CD14-positive monocyte (primary cell): Measurements from ENCODE around the gene CBR4. TPM values are rescaled to one million over a fixed set of nuclear protein-coding genes. Genes with fewer than 3 reads are reported as not detected.

ENCODE experiments used
- DNase-seq, 3 donors: peaks; one replicate each; pipeline ENCODE4 v3.0.0-alpha.2; 2011 to 2022
- H2AFZ ChIP-seq: 2 replicates; pipeline ENCODE4 v1.6.0; 2012; ENCODE audit warnings: mild to moderate bottlenecking, low read depth, low read length, inconsistent platforms; ENCODE audit not compliant: insufficient read depth, poor library complexity, severe bottlenecking
- H3K27ac ChIP-seq, 2 donors: 1 replicate in 1 of 2; 2 replicates in 1 of 2; pipeline ENCODE4 v1.5.1; 2012 to 2013; ENCODE audit warnings: low read length in 2 of 2, control low read depth in 1 of 2, inconsistent platforms in 1 of 2, low read depth in 1 of 2, mild to moderate bottlenecking in 1 of 2
- H3K27me3 ChIP-seq, 2 donors: one replicate each; pipeline versions ENCODE4 v1.6.0 to v1.6.1; 2011 to 2013; ENCODE audit warnings: low read length in 2 of 2; ENCODE audit not compliant: control insufficient read depth in 2 of 2, insufficient read depth in 2 of 2
- H3K36me3 ChIP-seq, 2 donors: replicated peaks in 1 of 2; 1 replicate in 1 of 2; 2 replicates in 1 of 2; pipeline versions ENCODE4 v1.5.1 to v1.6.1; 2012 to 2013; ENCODE audit warnings: low read length in 2 of 2, control low read depth in 1 of 2, inconsistent platforms in 1 of 2, mild to moderate bottlenecking in 1 of 2; ENCODE audit not compliant: insufficient read depth in 2 of 2, control insufficient read depth in 1 of 2
- H3K4me1 ChIP-seq, 2 donors: 1 replicate in 1 of 2; 2 replicates in 1 of 2; pipeline versions ENCODE4 v1.5.1 to v1.6.1; 2012 to 2013; ENCODE audit warnings: low read length in 2 of 2, control low read depth in 1 of 2, inconsistent platforms in 1 of 2, mild to moderate bottlenecking in 1 of 2, moderate library complexity in 1 of 2; ENCODE audit not compliant: insufficient read depth in 2 of 2, control insufficient read depth in 1 of 2
- H3K4me2 ChIP-seq: replicated peaks from 2 replicates; pipeline ENCODE3; 2012; ENCODE audit warnings: low read length, moderate library complexity, mild to moderate bottlenecking; ENCODE audit not compliant: poor library complexity, severe bottlenecking; ENCODE audit errors: extremely low read depth
- H3K4me3 ChIP-seq, 3 experiments: fragments of 200-600 bp in 1 of 3; sonication (generic) in 1 of 3; replicated peaks in 1 of 3; 1 replicate in 2 of 3; 2 replicates in 1 of 3; pipeline ENCODE4 v1.5.1; 2011 to 2013; ENCODE audit warnings: low read length in 3 of 3, mild to moderate bottlenecking in 3 of 3, control low read depth in 2 of 3, low read depth in 2 of 3, inconsistent platforms in 1 of 3, moderate library complexity in 1 of 3
- H3K79me2 ChIP-seq: 2 replicates; pipeline ENCODE4 v1.6.0; 2012; ENCODE audit warnings: mild to moderate bottlenecking, control low read depth, inconsistent platforms, low read length, moderate library complexity; ENCODE audit not compliant: insufficient read depth
- H3K9ac ChIP-seq: 2 replicates; pipeline ENCODE4 v1.6.0; 2017; ENCODE audit warnings: low read length, mild to moderate bottlenecking; ENCODE audit not compliant: insufficient read depth, poor library complexity, severe bottlenecking
- H3K9me3 ChIP-seq, 2 donors: replicated peaks in 1 of 2; 1 replicate in 1 of 2; 2 replicates in 1 of 2; pipeline versions ENCODE4 v1.5.1 to v1.6.1; 2012 to 2013; ENCODE audit warnings: low read length in 2 of 2, control low read depth in 1 of 2; ENCODE audit not compliant: control insufficient read depth in 1 of 2, insufficient read depth in 1 of 2
- H4K20me1 ChIP-seq: 2 replicates; pipeline ENCODE4 v1.6.0; 2012; ENCODE audit warnings: mild to moderate bottlenecking, low read length, control low read depth, moderate library complexity; ENCODE audit not compliant: insufficient read depth
- H3K27ac Mint-ChIP-seq, 7 donors: one replicate each; pipeline ENCODE4 v1.8.0; 2020; ENCODE audit warnings: mild to moderate bottlenecking in 7 of 7, mixed read lengths in 7 of 7, moderate library complexity in 6 of 7, inconsistent platforms in 2 of 7
- H3K27me3 Mint-ChIP-seq, 3 donors: one replicate each; pipeline ENCODE4 v1.8.0; 2021 to 2022; ENCODE audit warnings: low read depth in 3 of 3, mild to moderate bottlenecking in 3 of 3, mixed read lengths in 3 of 3, moderate library complexity in 3 of 3, inconsistent platforms in 1 of 3
- H3K36me3 Mint-ChIP-seq, 2 donors: one replicate each; pipeline ENCODE4 v1.8.0; 2020; ENCODE audit warnings: mixed read lengths in 2 of 2, inconsistent platforms in 1 of 2, mild to moderate bottlenecking in 1 of 2
- H3K4me1 Mint-ChIP-seq: one replicate; pipeline ENCODE4 v1.8.0; 2020; ENCODE audit warnings: mild to moderate bottlenecking, mixed read lengths
- H3K4me3 Mint-ChIP-seq, 2 donors: one replicate each; pipeline ENCODE4 v1.8.0; 2020; ENCODE audit warnings: mild to moderate bottlenecking in 2 of 2, mixed read lengths in 2 of 2, moderate library complexity in 1 of 2
- H3K9me3 Mint-ChIP-seq, 7 donors: one replicate each; pipeline ENCODE4 v1.8.0; 2020 to 2022; ENCODE audit warnings: mixed read lengths in 7 of 7, mild to moderate bottlenecking in 6 of 7, moderate library complexity in 6 of 7, inconsistent platforms in 2 of 7
- CTCF ChIP-seq: fragments of 200-600 bp; IDR thresholded peaks from one replicate; pipeline ENCODE4 v1.8.0; 2022; ENCODE audit warnings: antibody characterized with exemption, mild to moderate bottlenecking
- WGBS: methylation state at CpG from one replicate; pipeline ENCODE4 v1.1.5; 2013; ENCODE audit warnings: missing lambda C conversion rate; ENCODE audit not compliant: insufficient coverage; 5-methylcytosine and 5-hydroxymethylcytosine counted together
- intact Hi-C, 2 donors: fragments of 100-400 bp; cut with micrococcal nuclease; formaldehyde crosslinking; loops; one replicate each; pipeline versions ENCODE4 v1.15.0 to v1.15.1; 2023
- polyA plus RNA-seq, 3 donors: library from polyadenylated mRNA; depleted of rRNA in 1 of 3; unstranded in 2 of 3; stranded (reverse) in 1 of 3; fragments of 300-500 nt in 2 of 3; fragments of >200 nt in 1 of 3; fragmentation: Illumina TruSeq in 2 of 3; gene quantifications; 1 replicate in 2 of 3; 2 replicates in 1 of 3; pipeline ENCODE4 v1.2.3, GENCODE V29; 2012 to 2021
- small RNA-seq: library from RNA; depleted of rRNA; stranded (forward); fragments of <200 nt; gene quantifications from one replicate; pipeline ENCODE3, GENCODE V24; 2012; ENCODE audit warnings: low read depth; ENCODE audit not compliant: insufficient read length

CBR4 gene
- polyA plus RNA-seq, 3 donors = 2.8 to 4.2 (median 4.1) TPM

- no peak for TF ChIP-seq CTCF
- no peak for DNase-seq
- Histone ChIP-seq H3K9me3 (no peaks in the 10 kb centered on the region), H2AFZ (no peak overlapping the region), H3K27ac (no peak overlapping the region), H3K27me3 (no peaks in the 10 kb centered on the region), H3K79me2 (no peaks in the 10 kb centered on the region), H4K20me1 (no peaks in the 10 kb centered on the region), H3K4me1 (no peaks in the 10 kb centered on the region), H3K4me2 (no peak overlapping the region), H3K4me3 (no peak overlapping the region), H3K36me3 (no peaks in the 10 kb centered on the region), H3K9ac (no peak overlapping the region)
- Mint-ChIP-seq H3K27me3 (no peaks in the 10 kb centered on the region), H3K4me1 (no peaks in the 10 kb centered on the region), H3K36me3 (no peaks in the 10 kb centered on the region), H3K4me3 (no peak overlapping the region), H3K27ac (no peak overlapping the region), H3K9me3 (peaks cover 4 to 14% (median 7%) of the 10 kb centered on the region in 7 donors)
- no CpG with 5 or more reads among the region's 2 CpGs for WGBS
- intact Hi-C loops = no loop called here
These were observed 64.8 kb downstream of the CBR4 start for GRCh38 chr4:168945291-168945690.

- DNase-seq = no peak
- Mint-ChIP-seq H3K27me3 (no peaks in the 10 kb centered on the region), H3K4me1 (no peaks in the 10 kb centered on the region), H3K4me3 (no peak overlapping the region), H3K27ac (no peak overlapping the region), H3K36me3 (no peaks in the 10 kb centered on the region), H3K9me3 (peaks cover 8 to 17% (median 13%) of the 10 kb centered on the region in 7 donors)
- Histone ChIP-seq H3K36me3 (no peaks in the 10 kb centered on the region), H3K4me2 (no peak overlapping the region), H3K4me1 (no peaks in the 10 kb centered on the region), H3K79me2 (no peaks in the 10 kb centered on the region), H3K4me3 (no peak overlapping the region), H4K20me1 (no peaks in the 10 kb centered on the region), H3K27ac (no peak overlapping the region), H3K9me3 (no peaks in the 10 kb centered on the region), H2AFZ (no peak overlapping the region), H3K27me3 (no peaks in the 10 kb centered on the region), H3K9ac (no peak overlapping the region)
- TF ChIP-seq CTCF = peak; percentile 67
- intact Hi-C loops = no loop called here
- whole genome bisulfite sequencing = 100% methylated on average over 3 of the region's 3 CpGs
These were observed 67.1 kb downstream of the CBR4 start for GRCh38 chr4:168942985-168943384.

Small RNAs within 50 kb of the gene (small RNA-seq; reads per million reads assigned to genes)
- gene RNY4P17 = 2.8 reads per million, percentile 19 among the genes with 10 or more reads in this experiment
